ENCODE measurements around the gene ZNF618.

The ZNF618 gene

DNA sequence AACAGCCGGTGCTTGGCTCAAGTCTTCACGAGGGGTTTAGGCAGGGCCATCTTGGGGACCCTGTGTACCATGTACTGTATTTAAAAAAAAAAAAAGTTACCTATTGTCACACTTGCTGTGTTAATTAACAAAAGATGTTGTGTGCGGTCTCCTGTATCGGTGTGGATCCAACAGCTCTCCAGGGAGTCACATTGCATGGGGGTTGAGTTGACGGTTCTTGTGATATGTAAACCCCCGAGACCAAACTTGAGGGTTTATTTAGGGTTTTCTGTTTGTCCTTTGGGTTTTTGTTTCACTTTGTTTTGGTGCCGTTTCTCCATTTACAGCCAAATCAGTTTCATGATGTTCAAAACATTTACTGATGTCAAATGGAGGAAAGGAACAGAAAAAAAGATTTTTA, 179.8 kb downstream of the ZNF618 start:
- no peak for TF ChIP-seq CTCF (IDR thresholded peaks at IDR 0.05; ENCODE audit: extremely low read depth, missing control alignments)
- no peak for DNase-seq (ENCODE audit: low spot score)

GRCh38 chr9:114056527-114056926, 180.4 kb downstream of the ZNF618 start:
- no peak for DNase-seq (ENCODE audit: low spot score)
- TF ChIP-seq CTCF (IDR thresholded peaks at IDR 0.05; ENCODE audit: extremely low read depth, missing control alignments), result no peak

DNA sequence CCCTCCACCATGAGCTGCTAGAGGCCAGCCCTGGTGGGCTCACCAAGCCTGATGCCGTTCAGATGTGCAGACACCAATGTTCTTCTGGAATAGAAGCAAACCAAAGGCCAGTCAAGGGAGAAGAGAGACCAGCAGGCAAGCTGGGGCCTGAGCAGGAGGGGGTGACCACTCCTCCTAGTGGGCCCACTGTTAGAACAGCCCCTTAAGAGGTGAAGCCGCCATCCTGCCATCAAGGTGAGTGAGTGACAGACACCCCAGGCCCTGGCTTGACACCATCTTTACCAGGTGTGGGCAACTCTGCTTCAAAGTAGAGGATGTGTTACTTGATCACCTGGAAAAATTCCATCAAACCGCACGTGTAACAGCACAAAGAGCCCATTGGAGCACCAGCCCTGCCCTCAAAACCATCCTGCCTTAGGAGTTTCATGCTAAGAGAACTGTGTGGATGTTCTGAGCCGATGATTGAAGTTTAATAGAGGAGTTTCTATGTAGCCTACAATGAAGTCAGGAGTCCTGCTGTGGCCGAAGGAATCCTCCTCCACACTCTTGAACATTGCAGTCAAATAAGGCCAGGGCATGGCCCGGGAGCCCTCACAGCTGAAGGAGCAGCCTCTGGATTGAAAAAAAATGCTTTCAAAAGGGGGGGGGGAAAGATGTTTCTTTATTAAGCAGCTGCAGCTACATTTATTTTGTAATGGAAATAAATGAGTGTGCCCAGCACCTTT, 181.2 kb downstream of the ZNF618 start:
- no peak for DNase-seq (ENCODE audit: low spot score)
- no peak for TF ChIP-seq CTCF (IDR thresholded peaks at IDR 0.05; ENCODE audit: extremely low read depth, missing control alignments)

GRCh38 chr9:114058688-114059046, 182.6 kb downstream of the ZNF618 start:
- DNase-seq (ENCODE audit: low spot score), result no peak
- TF ChIP-seq CTCF (IDR thresholded peaks at IDR 0.05; ENCODE audit: extremely low read depth, missing control alignments), result no peak

DNA sequence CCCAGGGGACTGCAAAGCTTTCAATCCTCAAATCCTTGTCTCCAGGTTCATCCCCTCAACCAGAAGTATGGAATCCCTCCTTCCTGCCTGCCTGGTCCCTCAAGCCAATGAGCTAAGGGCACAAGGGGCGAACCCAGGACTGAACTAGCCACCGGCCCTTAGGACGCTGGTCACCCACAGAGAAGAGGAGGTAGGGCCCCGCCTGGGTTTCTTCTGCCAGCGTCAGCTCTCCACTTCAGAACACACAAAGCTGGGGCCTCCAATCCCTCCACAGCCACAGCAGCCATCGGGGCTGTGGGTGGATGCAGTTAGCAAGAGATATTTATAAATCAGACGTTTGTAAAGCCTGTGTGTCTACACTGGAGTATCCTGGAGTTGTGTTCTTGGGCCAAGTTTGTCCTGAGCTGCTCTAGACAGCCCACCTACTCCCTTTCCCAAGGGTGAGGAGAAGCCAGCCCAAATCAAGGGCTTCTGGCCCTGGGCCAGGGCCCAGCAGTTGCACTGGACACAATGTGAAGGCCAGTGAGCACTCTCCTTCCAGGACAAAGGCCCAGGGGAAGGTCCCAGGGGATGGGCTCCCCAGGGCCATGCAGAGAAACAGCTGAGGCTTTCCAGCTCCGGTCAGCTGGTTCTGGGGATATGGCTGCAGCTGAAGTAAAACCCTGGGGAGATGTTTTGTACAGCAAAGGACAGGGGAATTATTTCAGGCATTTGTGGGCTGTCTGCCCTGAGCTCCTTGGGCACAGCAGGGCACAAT, 183.1 kb downstream of the ZNF618 start:
- no peak for DNase-seq (ENCODE audit: low spot score)
- TF ChIP-seq CTCF (IDR thresholded peaks at IDR 0.05; ENCODE audit: extremely low read depth, missing control alignments), result no peak

- no peak for DNase-seq (ENCODE audit: low spot score)
Observed at GRCh38 chr9:114060070-114060469, 184.0 kb downstream of the ZNF618 start.

More at GRCh38 chr9:114060070-114060469, 184.0 kb downstream of the ZNF618 start:
- no peak for TF ChIP-seq CTCF (IDR thresholded peaks at IDR 0.05; ENCODE audit: extremely low read depth, missing control alignments)

Measured in GM20000 (cell line).